HG03565 (cell line): ENCODE results near the gene CNKSR1.

Source experiments
- ATAC-seq: cut with Tn5 transposase; IDR thresholded peaks from one replicate; pipeline ENCODE4 v1.9.1; 2021; ENCODE audit warnings: mild to moderate bottlenecking, moderate library complexity; ENCODE audit not compliant: unreplicated experiment

The CNKSR1 gene

GRCh38 chr1:26177182-26177684, at the start of gene CNKSR1:
CNKSR1 (plus strand) TSS chr1:26177491; CDS start chr1:26177548, 57 bp downstream.
- no peak for ATAC-seq

- ATAC-seq, result no peak
Observed at GRCh38 chr1:26129778-26130177, 47.5 kb upstream of the CNKSR1 start.

DNA sequence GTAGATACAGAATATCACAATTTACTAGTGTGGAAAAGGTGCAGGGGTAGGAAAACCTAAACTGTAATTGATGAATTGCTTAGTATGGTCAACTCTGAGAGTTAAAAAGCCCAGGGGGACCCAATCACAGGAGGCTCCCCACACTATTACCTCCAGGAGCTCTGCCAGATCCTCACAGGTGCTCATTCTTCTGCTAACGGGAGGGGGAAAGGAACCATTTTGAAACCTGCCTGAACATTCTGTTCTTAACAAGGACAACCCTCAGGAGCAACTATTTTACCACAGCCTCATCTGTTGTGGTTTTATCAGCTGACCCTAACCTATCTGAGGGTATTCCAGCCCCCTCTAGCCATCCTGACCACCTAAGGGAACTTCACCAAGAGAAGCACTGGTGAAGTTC, 46.6 kb upstream of the CNKSR1 start:
- no peak for ATAC-seq

DNA sequence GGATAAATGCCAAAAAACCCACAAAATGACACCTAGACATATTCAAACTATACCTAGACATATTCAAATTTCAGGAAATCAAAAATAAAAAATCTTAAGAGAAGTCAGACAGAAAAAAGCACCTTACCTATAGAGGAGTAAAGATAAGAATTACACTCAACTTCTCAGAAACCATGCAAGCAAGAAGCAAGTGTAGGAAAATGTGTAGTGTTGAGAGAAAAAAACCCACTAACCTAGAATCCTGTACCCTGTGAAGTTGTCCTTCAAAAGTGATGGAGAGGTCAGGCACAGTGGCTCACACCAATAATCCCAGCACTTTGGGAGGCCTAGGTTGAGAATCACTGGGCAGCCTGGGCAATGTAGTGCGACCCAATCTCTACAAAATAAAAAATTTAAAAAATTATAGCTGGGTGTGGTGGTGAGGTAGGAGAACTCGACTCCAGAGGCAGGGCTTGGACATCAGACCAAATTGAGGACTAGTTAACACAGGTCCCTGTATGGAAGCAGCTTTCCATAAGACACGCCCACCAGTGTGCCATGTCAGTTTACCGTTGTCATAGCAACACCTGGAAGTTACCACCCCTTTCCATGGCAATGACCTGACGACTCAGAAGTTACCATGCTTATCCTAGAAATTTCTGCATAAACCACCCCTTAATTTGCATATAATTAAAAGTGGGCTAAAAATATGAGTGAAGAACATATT, 45.0 kb upstream of the CNKSR1 start:
- no peak for ATAC-seq

GRCh38 chr1:26132834-26133167, 44.5 kb upstream of the CNKSR1 start:
- no peak for ATAC-seq

- ATAC-seq, result no peak
Observed at GRCh38 chr1:26134466-26134865, 42.8 kb upstream of the CNKSR1 start.

- ATAC-seq, result no peak
Observed at GRCh38 chr1:26138974-26139558, 38.2 kb upstream of the CNKSR1 start.

- ATAC-seq, result no peak
Observed at GRCh38 chr1:26142159-26142558, 35.1 kb upstream of the CNKSR1 start.

- no peak for ATAC-seq
Observed at GRCh38 chr1:26145041-26145959, 32.0 kb upstream of the CNKSR1 start.

- ATAC-seq, result no peak
Observed at GRCh38 chr1:26145960-26146294, 31.4 kb upstream of the CNKSR1 start.

GRCh38 chr1:26148887-26149286, 28.4 kb upstream of the CNKSR1 start:
- no peak for ATAC-seq

DNA sequence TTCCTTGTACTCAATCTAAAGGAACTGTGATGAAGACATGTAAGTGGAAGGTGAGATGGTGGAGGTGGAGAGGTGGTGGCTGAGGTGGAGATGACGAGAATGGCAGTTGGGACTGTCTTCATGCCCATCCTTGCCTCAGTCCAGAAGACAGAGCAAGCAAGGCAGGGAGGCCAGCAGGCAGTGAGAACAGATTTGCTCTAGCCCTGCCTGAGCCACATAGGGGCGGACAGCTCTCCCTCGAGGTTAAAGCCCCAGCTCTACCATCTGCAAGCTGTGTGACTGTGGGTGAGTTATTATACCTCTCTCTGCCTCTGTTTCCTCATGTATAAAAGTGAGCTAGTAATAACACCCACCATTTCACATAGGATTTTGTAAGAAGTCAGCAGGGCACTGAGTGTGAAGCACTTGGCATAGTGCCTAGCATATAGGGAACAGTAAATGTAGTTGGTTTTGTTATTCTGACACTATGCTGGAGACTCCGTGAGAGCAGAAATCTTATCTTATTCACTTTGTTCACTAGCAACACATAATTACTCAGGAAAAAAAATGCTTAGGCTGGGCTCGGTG, 23.2 kb upstream of the CNKSR1 start:
- ATAC-seq, result no peak

GRCh38 chr1:26154750-26155149, 22.5 kb upstream of the CNKSR1 start:
- no peak for ATAC-seq

DNA sequence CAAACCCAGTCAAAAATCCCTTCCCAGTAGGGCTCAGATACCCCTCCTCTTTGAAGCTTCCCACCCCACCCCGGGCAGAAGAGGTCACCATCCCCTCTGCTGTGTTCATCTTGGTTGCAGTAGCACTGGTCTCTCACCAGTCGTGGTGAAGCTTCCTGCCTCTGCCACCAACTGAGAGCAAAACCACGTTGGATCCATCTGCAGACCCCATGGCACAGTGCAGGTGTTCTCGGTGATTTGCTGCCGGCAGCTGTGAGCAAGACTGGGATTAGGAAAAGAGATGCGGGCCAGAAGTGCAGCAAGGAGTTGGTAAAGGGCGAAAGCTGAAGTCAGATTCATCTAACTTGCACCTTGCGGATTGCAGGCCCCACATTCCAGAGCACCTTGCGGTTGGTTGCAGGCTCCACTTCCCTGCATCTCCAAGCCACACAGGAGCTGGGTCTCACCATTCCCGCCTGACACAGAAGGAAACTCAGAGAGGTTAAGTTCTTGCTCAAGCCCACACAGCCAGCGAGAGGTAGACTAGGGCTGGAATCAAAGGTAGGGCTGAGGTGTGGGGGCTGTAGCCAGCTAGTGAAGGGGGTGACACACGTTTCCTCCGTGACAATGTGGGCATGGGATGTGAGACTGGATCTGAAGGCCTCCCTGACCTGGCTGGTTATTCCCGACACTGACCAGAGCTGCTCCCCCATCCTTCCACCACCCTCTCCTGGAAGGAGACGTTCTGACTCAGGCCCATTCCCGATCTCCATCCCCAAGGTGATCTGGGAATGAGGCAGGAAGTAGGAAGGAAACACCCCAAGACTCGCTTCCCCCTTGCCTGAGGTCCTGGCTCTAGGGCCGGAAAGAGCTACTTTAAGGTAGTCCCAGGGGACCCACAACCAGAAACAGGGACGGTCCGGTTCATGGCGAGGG, 21.7 kb upstream of the CNKSR1 start:
- ATAC-seq, result no peak

DNA sequence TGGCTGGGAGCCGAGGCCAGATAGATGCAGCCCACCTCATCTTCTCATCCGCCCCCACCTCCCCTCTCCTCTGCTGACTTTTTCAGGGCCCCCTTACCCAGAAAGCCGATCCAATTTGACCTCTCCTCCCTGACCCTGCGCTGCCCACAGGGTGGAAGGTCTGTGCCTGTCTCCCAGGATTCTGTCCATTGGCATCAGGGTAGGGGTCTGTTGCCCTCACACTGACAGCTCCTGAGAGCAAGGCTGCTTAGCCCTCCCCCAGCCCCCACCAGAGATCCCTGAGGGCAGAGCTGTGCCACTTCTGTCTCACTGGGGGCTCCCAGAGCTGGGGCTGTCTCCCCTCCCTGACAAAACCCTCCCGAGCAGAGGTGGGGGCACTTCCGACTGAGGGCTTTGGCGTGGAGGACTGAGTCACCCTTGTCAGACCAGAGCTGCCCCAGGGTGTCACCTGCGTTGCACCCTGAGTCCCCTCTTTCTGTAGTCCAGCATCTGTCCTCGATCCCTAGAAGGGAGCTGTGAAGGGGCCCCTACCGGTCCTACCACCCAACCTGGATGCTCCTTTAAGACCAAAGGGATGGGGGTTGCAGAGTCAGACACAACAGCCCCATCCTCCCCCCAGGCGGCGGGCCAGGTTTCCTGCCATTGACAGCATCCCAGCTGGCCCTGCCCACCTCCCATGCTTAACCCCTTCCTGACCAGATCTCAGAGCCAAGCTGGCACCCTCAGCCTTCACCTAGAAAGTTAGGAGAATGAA, 20.8 kb upstream of the CNKSR1 start:
- ATAC-seq, result no peak

DNA sequence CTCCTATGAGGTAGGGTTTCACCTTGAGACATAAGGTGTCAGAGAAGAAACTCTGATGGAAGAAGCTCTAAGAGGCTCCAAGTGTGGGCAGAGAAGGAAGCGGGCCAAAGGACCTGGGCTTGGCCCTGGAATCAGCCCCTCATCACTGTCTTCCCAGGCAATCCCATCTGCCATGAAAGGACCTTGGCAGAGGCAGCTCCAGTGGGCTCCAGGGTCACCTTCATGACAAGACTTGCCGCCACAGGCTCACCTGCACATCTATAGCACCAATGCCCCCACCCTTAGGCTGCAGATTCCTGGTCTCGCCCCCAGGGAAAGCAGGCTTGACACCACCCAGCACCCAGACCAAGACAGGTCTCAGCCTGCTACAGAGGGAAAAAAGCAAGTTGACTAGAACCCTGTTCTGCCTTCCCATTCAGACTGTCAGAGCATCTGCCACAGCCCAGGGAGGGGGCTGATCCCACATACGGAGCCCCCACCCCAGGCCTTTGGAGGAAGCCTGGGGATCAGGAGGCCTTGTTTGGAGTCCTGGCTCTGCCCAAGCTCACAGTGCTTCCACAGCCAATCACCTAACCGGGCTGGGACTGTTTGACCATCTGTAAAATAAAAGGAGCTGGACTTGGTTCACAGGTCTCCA, 18.9 kb upstream of the CNKSR1 start:
- ATAC-seq, result no peak

DNA sequence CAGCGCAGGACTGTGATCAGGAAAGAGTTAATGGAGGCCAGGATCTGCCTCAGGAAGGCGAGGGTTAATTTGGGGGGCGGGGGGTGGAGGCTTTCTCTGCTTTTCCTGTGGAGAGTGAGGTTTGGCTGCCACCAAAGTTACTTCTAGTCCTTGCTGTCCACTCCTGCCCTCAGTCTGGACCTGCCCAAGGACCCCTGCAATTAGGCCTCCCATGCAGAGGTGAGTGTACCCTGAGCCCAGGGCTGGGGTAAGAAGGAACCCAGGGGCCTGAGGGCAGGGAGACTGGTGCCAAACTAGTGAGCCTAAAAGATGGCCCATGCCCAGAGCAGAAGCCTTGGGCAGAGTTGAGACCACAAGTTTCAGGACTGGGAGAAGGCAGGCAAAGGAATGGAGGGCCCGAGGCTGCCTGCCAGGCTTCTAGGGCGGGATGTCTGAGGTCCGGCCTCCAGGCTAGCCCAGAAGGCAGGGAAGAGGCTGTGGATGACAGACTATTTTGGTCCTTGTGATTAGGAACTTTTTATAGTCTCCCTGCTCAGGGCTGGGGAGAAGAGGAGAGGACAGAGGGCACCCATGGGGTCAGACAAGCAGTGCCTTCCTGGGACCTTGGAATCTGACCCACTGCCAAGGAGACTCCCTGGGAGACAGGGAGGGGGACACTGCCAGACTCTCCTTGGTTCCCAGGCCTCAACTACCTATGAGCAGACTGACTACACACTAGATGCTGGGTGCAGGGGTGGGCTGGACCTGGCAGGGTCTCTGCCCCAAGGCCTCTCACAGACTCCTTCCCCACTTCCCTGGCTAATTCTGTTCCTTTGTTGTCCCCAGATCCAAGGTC, 18.2 kb upstream of the CNKSR1 start, which contains the start of gene FAM110D:
TSS of gene FAM110D (plus strand) at position 172 of the 835 bp plus-strand sequence. CDS start 2,213 bp downstream, outside the sequence.
- no peak for ATAC-seq

DNA sequence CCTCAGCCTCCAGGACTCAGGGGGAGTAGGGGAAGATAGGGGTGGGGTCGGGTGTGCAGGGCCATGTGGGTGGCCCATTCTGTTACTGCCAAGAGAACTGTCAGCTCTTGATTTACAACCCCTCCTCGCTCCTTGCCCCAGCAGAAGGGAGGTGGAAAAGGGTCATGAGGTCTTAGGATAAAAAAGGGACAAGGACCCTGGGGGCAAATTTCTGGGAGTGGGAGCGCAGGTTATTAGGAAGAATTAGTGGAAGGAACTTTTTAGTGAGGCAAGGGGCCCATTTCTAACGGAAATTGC, 17.6 kb upstream of the CNKSR1 start:
- no peak for ATAC-seq
